ENCODE data around the gene CRYBA4.

CRYBA4 gene

DNA sequence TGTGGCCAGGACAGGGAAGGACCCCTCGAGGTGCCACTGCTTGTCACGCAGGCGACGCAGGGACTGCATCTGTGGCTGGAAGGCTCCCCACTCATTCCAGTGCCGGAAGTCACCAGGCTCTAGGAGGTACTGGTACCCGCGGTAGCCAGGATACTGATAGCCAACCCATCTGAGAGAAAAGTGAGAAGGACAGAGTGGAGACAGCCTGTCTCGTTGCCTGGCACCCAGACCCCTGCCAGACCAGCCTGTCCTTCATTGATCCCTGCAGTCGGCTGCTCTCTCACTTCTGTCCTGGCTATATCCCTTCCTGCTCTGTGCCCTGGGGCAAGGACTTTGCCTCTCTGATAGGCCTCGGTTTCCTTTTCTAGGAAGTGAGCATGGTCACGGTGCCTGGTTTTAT lies 22.3 kb upstream of the CRYBA4 start:
- H4K20me1 ChIP-seq (ENCODE audit: insufficient read depth), result no peaks in the 10 kb centered on the region
- H3K27me3 ChIP-seq (ENCODE audit: insufficient read depth, low read depth), result no peaks in the 10 kb centered on the region
- no peak overlapping the region for H3K9ac ChIP-seq
- no peak overlapping the region for H3K4me2 ChIP-seq
- H3K27ac ChIP-seq, result no peak overlapping the region
- no peak for TF ChIP-seq CTCF (conservative IDR thresholded peaks at IDR 0.05; ENCODE audit: low read depth, low read length)
- no peak overlapping the region for H2AFZ ChIP-seq (ENCODE audit: low read depth)
- peaks cover 34% of the 10 kb centered on the region for H3K4me1 ChIP-seq (ENCODE audit: low read depth, poor library complexity, severe bottlenecking)
- H3K79me2 ChIP-seq (ENCODE audit: insufficient read depth, low read depth), result no peaks in the 10 kb centered on the region
- H3K4me3 ChIP-seq (IDR thresholded peaks at IDR 0.05; ENCODE audit: insufficient read depth, low read depth, low read length), result no peak overlapping the region
- no peaks in the 10 kb centered on the region for H3K36me3 ChIP-seq (ENCODE audit: insufficient read depth)

GRCh38 chr22:26601726-26602125 lies 20.0 kb upstream of the CRYBA4 start:
- Histone ChIP-seq H3K27ac (no peak overlapping the region), H2AFZ (ENCODE audit: low read depth) (no peak overlapping the region), H3K79me2 (ENCODE audit: insufficient read depth, low read depth) (no peaks in the 10 kb centered on the region), H3K36me3 (ENCODE audit: insufficient read depth) (no peaks in the 10 kb centered on the region), H3K9ac (no peak overlapping the region), H3K4me2 (no peak overlapping the region), H3K4me3 (IDR thresholded peaks at IDR 0.05; ENCODE audit: insufficient read depth, low read depth, low read length) (no peak overlapping the region), H3K4me1 (ENCODE audit: low read depth, poor library complexity, severe bottlenecking) (peaks cover 17% of the 10 kb centered on the region), H3K27me3 (ENCODE audit: insufficient read depth, low read depth) (no peaks in the 10 kb centered on the region), H4K20me1 (ENCODE audit: insufficient read depth) (no peaks in the 10 kb centered on the region)
- TF ChIP-seq CTCF (conservative IDR thresholded peaks at IDR 0.05; ENCODE audit: low read depth, low read length), result no peak

- Histone ChIP-seq H3K9ac (no peak overlapping the region), H3K4me1 (ENCODE audit: low read depth, poor library complexity, severe bottlenecking) (peaks cover 15% of the 10 kb centered on the region), H3K79me2 (ENCODE audit: insufficient read depth, low read depth) (no peaks in the 10 kb centered on the region), H4K20me1 (ENCODE audit: insufficient read depth) (no peaks in the 10 kb centered on the region), H3K4me3 (IDR thresholded peaks at IDR 0.05; ENCODE audit: insufficient read depth, low read depth, low read length) (no peak overlapping the region), H3K27me3 (ENCODE audit: insufficient read depth, low read depth) (no peaks in the 10 kb centered on the region), H3K4me2 (no peak overlapping the region), H3K27ac (no peak overlapping the region), H2AFZ (ENCODE audit: low read depth) (no peak overlapping the region), H3K36me3 (ENCODE audit: insufficient read depth) (no peaks in the 10 kb centered on the region)
- TF ChIP-seq CTCF (conservative IDR thresholded peaks at IDR 0.05; ENCODE audit: low read depth, low read length), result no peak
Observed at GRCh38 chr22:26602127-26602526, 19.6 kb upstream of the CRYBA4 start.

DNA sequence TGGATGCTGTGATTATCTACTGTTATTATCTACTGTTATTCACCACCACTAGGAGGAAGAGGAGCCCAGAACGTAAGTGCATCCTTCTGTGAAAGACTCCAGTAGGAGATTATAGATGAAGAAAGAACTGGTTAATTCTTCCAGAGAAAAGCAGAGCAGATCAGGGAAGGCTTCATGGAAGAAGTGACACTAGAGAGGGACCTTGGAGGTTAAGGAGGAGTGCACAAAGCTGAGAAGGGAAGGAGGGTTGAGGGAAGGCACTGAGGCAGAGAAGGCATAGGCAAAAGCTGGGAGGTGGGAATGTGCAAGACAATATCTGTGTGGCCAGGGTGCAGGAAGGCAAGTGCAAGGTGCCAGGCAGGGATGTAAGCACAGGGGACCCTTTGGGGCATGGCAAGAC lies 17.4 kb upstream of the CRYBA4 start:
- no peaks in the 10 kb centered on the region for H3K27me3 ChIP-seq (ENCODE audit: insufficient read depth, low read depth)
- H3K4me3 ChIP-seq (IDR thresholded peaks at IDR 0.05; ENCODE audit: insufficient read depth, low read depth, low read length), result no peak overlapping the region
- H3K27ac ChIP-seq, result no peak overlapping the region
- H3K4me1 ChIP-seq (ENCODE audit: low read depth, poor library complexity, severe bottlenecking), result peaks cover 33% of the 10 kb centered on the region
- no peak overlapping the region for H3K4me2 ChIP-seq
- no peaks in the 10 kb centered on the region for H3K79me2 ChIP-seq (ENCODE audit: insufficient read depth, low read depth)
- H3K9ac ChIP-seq, result no peak overlapping the region
- no peaks in the 10 kb centered on the region for H3K36me3 ChIP-seq (ENCODE audit: insufficient read depth)
- no peak for TF ChIP-seq CTCF (conservative IDR thresholded peaks at IDR 0.05; ENCODE audit: low read depth, low read length)
- H2AFZ ChIP-seq (ENCODE audit: low read depth), result no peak overlapping the region
- no peaks in the 10 kb centered on the region for H4K20me1 ChIP-seq (ENCODE audit: insufficient read depth)

DNA sequence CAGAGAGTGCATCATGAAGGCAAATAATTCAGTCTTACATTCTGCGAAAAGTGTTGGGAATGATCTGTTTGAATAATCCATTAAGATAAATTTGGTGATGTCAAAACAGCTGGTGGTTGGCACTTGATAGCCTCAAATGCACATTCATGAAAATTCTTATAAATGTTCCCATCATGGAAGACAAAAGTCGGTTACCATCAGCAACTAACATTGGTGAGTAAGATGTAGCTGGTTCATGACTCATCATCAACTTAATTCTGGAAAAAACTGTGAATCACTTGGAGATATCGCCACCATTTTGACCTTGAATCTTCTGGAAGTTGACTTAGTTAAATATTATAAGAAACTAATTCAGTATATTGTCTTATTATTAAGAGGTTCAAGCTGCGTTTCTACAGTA lies 15.2 kb upstream of the CRYBA4 start:
- Histone ChIP-seq H4K20me1 (ENCODE audit: insufficient read depth) (no peaks in the 10 kb centered on the region), H3K4me3 (IDR thresholded peaks at IDR 0.05; ENCODE audit: insufficient read depth, low read depth, low read length) (no peak overlapping the region), H3K79me2 (ENCODE audit: insufficient read depth, low read depth) (no peaks in the 10 kb centered on the region), H3K36me3 (ENCODE audit: insufficient read depth) (no peaks in the 10 kb centered on the region), H3K9ac (no peak overlapping the region), H3K27me3 (ENCODE audit: insufficient read depth, low read depth) (no peaks in the 10 kb centered on the region), H3K4me2 (no peak overlapping the region), H3K4me1 (ENCODE audit: low read depth, poor library complexity, severe bottlenecking) (peaks cover 51% of the 10 kb centered on the region), H3K27ac (no peak overlapping the region), H2AFZ (ENCODE audit: low read depth) (no peak overlapping the region)
- TF ChIP-seq CTCF (conservative IDR thresholded peaks at IDR 0.05; ENCODE audit: low read depth, low read length), result no peak
